CD4-positive, alpha-beta memory T cell (primary cell): ENCODE measurements around the gene TRERF1. TPM values are rescaled to one million over a fixed set of nuclear protein-coding genes. Genes with fewer than 3 reads are reported as not detected.

ENCODE experiments used
- CTCF ChIA-PET: fragments of 350-600 bp; sonication (Branson Sonifier 250); formaldehyde crosslinking; loops from one replicate; lab custom pipeline; 2021; ENCODE audit warnings: inconsistent platforms; ENCODE audit not compliant: partially characterized antibody; lab: Charles Lee
- POLR2A ChIA-PET: fragments of 350-600 bp; sonication (Branson Sonifier 250); formaldehyde crosslinking; loops from one replicate; lab custom pipeline; 2021; ENCODE audit not compliant: partially characterized antibody; lab: Charles Lee
- DNase-seq, 5 donors: peaks; one replicate each; pipeline versions ENCODE4 v3.0.0 to v3.0.0-alpha.2; 2020 to 2022; ENCODE audit warnings: mixed read lengths in 1 of 5
- H3K27ac ChIP-seq: one replicate; pipeline ENCODE4 v1.7.0; 2013; ENCODE audit warnings: low read depth, low read length
- H3K27me3 ChIP-seq: 2 replicates; pipeline ENCODE4 v1.7.0; 2013; ENCODE audit warnings: mild to moderate bottlenecking, low read length, moderate library complexity; ENCODE audit not compliant: insufficient read depth
- H3K36me3 ChIP-seq: 2 replicates; pipeline ENCODE4 v1.7.0; 2013; ENCODE audit warnings: mild to moderate bottlenecking, low read length, moderate library complexity; ENCODE audit not compliant: insufficient read depth
- H3K4me1 ChIP-seq: 2 replicates; pipeline ENCODE4 v1.7.0; 2013; ENCODE audit warnings: mild to moderate bottlenecking, low read length, moderate library complexity; ENCODE audit not compliant: insufficient read depth
- H3K4me3 ChIP-seq, 2 donors: one replicate each; pipeline ENCODE4 v1.7.0; 2013; ENCODE audit warnings: low read length in 2 of 2, mild to moderate bottlenecking in 1 of 2
- H3K9me3 ChIP-seq, 2 donors: one replicate each; pipeline ENCODE4 v1.7.0; 2013; ENCODE audit warnings: low read length in 2 of 2, control low read depth in 1 of 2; ENCODE audit not compliant: control insufficient read depth in 1 of 2
- H3K27ac Mint-ChIP-seq, 7 donors: one replicate each; pipeline ENCODE4 v1.8.0; 2020 to 2021; ENCODE audit warnings: mixed read lengths in 7 of 7, mild to moderate bottlenecking in 6 of 7, inconsistent platforms in 3 of 7, moderate library complexity in 3 of 7
- H3K27me3 Mint-ChIP-seq, 2 donors: one replicate each; pipeline ENCODE4 v1.8.0; 2020 to 2021; ENCODE audit warnings: mixed read lengths in 2 of 2
- H3K36me3 Mint-ChIP-seq, 2 donors: one replicate each; pipeline ENCODE4 v1.8.0; 2020 to 2021; ENCODE audit warnings: mixed read lengths in 2 of 2, inconsistent platforms in 1 of 2, mild to moderate bottlenecking in 1 of 2
- H3K4me1 Mint-ChIP-seq, 4 donors: one replicate each; pipeline ENCODE4 v1.8.0; 2020 to 2021; ENCODE audit warnings: mixed read lengths in 4 of 4, mild to moderate bottlenecking in 1 of 4
- H3K4me3 Mint-ChIP-seq, 8 donors: one replicate each; pipeline ENCODE4 v1.8.0; 2020 to 2021; ENCODE audit warnings: mixed read lengths in 8 of 8, mild to moderate bottlenecking in 7 of 8, moderate library complexity in 6 of 8, inconsistent platforms in 3 of 8
- H3K9me3 Mint-ChIP-seq, 8 donors: one replicate each; pipeline ENCODE4 v1.8.0; 2020 to 2021; ENCODE audit warnings: mixed read lengths in 8 of 8, mild to moderate bottlenecking in 5 of 8, inconsistent platforms in 3 of 8, moderate library complexity in 1 of 8
- intact Hi-C: fragments of 100-400 bp; cut with micrococcal nuclease; formaldehyde crosslinking; loops from one replicate; pipeline ENCODE4 v1.15.1; 2023
- polyA plus RNA-seq, 2 donors: library from polyadenylated mRNA; unstranded; fragments of 300-500 nt; fragmentation: Illumina TruSeq; gene quantifications; one replicate each; pipeline ENCODE4 v1.2.3, GENCODE V29; 2021
- total RNA-seq, 2 experiments: library from RNA; stranded (reverse); gene quantifications; one replicate each; pipeline ENCODE4 v1.2.3, GENCODE V29; 2021

The TRERF1 gene
- total and polyA plus RNA-seq, 4 experiments from 2014 or later = 1.1 to 28.3 (median 17.4) TPM

DNA sequence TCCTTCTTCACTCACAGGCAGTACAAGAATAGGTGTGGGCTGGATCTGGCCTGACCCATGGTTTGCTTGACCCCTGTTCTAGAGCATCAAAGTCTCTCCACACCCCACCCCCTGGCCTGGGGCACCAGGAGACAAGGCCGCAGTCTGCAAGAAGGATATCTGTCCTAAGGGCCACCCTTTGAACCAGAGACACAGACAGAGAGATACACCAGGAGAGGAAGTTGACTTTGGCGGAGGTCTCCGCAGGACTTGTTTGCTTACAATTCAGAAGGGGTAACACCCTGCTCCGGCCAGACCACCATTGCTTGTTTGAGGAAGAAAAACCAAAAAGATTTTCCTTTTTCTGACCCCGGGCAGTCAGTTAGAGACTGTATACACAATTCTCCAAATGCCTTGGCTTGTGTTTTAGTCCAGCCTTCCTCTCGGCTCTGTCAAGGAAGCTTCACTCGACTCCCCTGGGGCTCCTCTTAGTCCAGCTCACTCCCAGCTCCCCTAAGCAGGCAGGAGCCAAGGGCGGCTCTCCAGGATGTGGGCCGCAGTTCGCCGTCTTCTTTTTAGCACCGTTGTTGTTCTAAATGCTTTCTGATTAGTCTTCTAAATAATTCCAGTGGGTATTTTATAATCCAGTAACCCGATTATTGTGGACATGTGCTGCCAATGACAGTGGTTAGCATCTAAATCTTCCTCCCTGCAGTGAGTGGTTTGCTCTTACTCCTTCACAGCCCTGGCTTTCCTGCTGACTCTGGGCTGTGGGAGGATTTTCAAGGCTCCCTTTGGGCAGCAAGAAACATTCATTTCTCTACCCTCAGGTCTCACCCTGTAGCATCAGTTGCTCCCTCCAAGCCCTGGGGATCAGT lies 175.5 kb downstream of the TRERF1 start:
- no peaks in the 10 kb centered on the region for H3K9me3 Mint-ChIP-seq
- peaks cover 3% of the 10 kb centered on the region for H3K36me3 ChIP-seq
- intact Hi-C loops = no loop called here
- H3K4me1 ChIP-seq = peaks cover 34% of the 10 kb centered on the region
- H3K4me3 Mint-ChIP-seq = no peak overlapping the region
- no peaks in the 10 kb centered on the region for H3K27me3 Mint-ChIP-seq
- H3K27me3 ChIP-seq = no peaks in the 10 kb centered on the region
- POLR2A ChIA-PET = no interaction called here
- peaks cover 24 to 39% (median 35%) of the 10 kb centered on the region in 4 donors for H3K4me1 Mint-ChIP-seq
- no peaks in the 10 kb centered on the region for H3K9me3 ChIP-seq
- CTCF ChIA-PET = interaction anchor here (5.8 kb wide), 1 partner anchor 271 kb away, joined by 24 read pairs; no protein-coding TSS in a partner anchor
- no peak overlapping the region for H3K27ac ChIP-seq
- no peak overlapping the region for H3K4me3 ChIP-seq
- H3K36me3 Mint-ChIP-seq = peaks cover 3 to 15% of the 10 kb centered on the region in 2 donors
- peak overlapping the region in 5 of 7 donors; percentile 38 to 78 (median 70) for H3K27ac Mint-ChIP-seq
- no peak for DNase-seq

DNA sequence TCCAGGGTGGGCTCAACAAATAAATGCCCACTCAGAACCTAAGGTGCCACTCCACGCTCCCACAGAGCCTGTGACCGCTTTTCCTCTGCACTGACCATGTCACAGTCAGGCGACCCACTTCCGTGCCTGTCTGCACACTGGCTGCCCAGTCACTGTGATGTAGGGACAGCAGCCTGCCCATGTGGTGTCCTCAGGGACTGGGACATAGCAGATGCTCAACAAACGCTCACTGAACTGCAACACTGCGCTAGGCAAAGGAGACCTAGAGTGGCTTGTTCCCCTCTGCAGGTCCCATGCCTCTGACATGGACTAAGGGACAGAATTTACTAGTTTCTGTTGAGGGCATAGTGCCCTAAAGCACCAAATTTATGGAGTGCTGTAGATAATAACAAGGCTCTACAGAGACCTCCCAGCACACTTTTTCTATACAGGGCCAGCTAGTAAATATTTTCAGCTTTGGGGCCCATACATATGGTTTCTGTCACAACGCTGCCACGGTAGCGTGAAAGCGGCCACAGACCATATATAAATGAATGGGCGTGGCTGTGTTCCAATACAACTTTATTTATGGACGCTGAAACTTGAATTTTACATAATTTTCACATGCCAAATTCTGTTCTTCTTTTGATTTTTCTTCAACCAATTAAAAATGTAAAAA lies 176.2 kb downstream of the TRERF1 start:
- Histone ChIP-seq H3K36me3 (peaks cover 3% of the 10 kb centered on the region), H3K9me3 (no peaks in the 10 kb centered on the region), H3K27ac (no peak overlapping the region), H3K4me3 (no peak overlapping the region), H3K4me1 (peaks cover 27% of the 10 kb centered on the region), H3K27me3 (no peaks in the 10 kb centered on the region)
- Mint-ChIP-seq H3K4me1 (peaks cover 22 to 32% (median 28%) of the 10 kb centered on the region in 4 donors), H3K9me3 (no peaks in the 10 kb centered on the region), H3K27me3 (no peaks in the 10 kb centered on the region), H3K4me3 (no peak overlapping the region), H3K27ac (peak overlapping the region in 3 of 7 donors; percentile 15 to 70 (median 52)), H3K36me3 (peaks cover 3 to 15% of the 10 kb centered on the region in 2 donors)
- ChIA-PET CTCF (interaction anchor here (1.1 kb wide), 1 partner anchor 272 kb away, joined by 4 read pairs; no protein-coding TSS in a partner anchor), POLR2A (no interaction called here)
- intact Hi-C loops = no loop called here
- DNase-seq = no peak

DNA sequence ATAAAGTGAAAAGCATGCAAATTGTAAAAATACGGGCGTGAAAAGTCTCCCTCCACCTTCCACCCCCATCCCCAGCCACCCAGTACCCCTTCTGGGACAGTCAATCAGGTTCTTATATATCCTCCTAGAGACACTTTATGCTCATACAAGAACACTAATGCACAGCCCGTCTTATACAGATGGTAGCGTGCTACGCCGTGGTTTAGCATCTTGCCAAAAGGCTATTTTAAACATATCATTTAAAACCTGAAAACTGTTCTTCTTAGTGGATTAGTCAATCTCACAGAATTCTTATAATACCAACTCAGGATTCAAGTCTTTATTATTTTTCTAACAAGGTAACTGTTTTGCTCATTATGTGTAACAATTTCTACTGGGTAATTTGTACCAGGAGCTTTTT lies 176.8 kb downstream of the TRERF1 start:
- ChIA-PET CTCF (interaction anchor here (1.1 kb wide), 1 partner anchor 273 kb away, joined by 4 read pairs; no protein-coding TSS in a partner anchor), POLR2A (no interaction called here)
- Histone ChIP-seq H3K9me3 (no peaks in the 10 kb centered on the region), H3K27me3 (no peaks in the 10 kb centered on the region), H3K4me1 (peaks cover 21% of the 10 kb centered on the region), H3K4me3 (no peak overlapping the region), H3K36me3 (peaks cover 7% of the 10 kb centered on the region), H3K27ac (no peak overlapping the region)
- H3K4me3 Mint-ChIP-seq = no peak overlapping the region
- no peaks in the 10 kb centered on the region for H3K27me3 Mint-ChIP-seq
- H3K27ac Mint-ChIP-seq = peak overlapping the region in 1 of 7 donors; percentile 31
- peaks cover 22 to 29% (median 25%) of the 10 kb centered on the region in 4 donors for H3K4me1 Mint-ChIP-seq
- intact Hi-C loops = no loop called here
- H3K9me3 Mint-ChIP-seq = no peaks in the 10 kb centered on the region
- no peak for DNase-seq
- peaks cover 8 to 20% of the 10 kb centered on the region in 2 donors for H3K36me3 Mint-ChIP-seq

DNA sequence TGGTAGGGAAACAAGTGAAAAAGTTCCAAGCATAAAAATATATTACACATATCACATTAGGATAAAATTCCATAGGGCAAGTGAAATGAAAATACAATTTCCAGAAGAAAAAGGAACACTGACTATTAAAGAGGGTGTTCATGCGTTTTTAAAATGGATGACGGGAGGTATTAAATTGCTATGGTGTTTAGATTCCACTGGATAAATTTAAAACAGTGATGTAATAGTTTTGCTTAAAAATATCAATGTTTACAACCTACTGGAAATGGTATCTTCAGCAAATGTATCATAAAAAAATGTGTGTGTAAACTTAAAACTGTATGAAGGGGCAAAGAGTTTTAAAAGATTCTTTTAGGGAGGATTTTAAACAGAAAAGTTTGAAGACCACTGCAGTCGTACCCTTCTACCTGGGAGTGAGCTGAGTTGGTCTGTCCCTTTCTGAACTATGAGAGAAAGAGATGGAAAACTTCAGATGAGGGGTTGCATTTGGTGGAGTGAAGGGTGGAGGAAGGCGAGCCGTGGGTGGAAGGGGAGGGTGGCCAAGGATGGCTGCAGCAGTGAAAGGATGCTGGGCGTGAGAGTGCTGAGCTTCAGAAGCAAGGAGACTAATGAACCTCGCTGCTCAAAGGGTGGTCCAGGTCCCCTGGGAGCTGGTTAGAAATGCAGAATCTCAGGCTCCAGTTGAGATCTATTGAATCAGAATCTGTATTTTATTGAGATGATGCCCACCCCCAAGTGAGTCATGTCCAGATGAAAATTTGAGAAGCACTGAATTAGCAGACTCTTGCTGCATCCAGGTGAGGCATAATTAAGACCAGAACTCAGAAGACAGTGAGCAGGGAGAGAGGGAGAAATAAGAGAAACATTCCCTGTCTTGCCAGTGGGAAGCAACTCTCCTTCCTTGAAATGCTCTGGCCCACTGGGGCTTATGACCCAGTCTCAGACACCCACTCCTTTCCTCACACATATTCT lies 179.6 kb downstream of the TRERF1 start:
- ChIA-PET POLR2A (no interaction called here), CTCF (interaction anchor here (1.4 to 1.7 kb wide), 3 partner anchors 37 to 276 kb away, joined by 5 to 8 read pairs (median 5); no protein-coding TSS in a partner anchor)
- Mint-ChIP-seq H3K4me1 (peaks cover 3 to 6% (median 4%) of the 10 kb centered on the region in 4 donors), H3K36me3 (peaks cover 22 to 39% of the 10 kb centered on the region in 2 donors), H3K4me3 (no peak overlapping the region), H3K27me3 (no peaks in the 10 kb centered on the region), H3K27ac (peak overlapping the region in 4 of 7 donors; percentile 1 to 81 (median 73)), H3K9me3 (no peaks in the 10 kb centered on the region)
- intact Hi-C loops = no loop called here
- Histone ChIP-seq H3K27me3 (no peaks in the 10 kb centered on the region), H3K4me1 (no peaks in the 10 kb centered on the region), H3K9me3 (no peaks in the 10 kb centered on the region), H3K36me3 (peaks cover 17% of the 10 kb centered on the region), H3K4me3 (no peak overlapping the region), H3K27ac (no peak overlapping the region)
- no peak for DNase-seq

DNA sequence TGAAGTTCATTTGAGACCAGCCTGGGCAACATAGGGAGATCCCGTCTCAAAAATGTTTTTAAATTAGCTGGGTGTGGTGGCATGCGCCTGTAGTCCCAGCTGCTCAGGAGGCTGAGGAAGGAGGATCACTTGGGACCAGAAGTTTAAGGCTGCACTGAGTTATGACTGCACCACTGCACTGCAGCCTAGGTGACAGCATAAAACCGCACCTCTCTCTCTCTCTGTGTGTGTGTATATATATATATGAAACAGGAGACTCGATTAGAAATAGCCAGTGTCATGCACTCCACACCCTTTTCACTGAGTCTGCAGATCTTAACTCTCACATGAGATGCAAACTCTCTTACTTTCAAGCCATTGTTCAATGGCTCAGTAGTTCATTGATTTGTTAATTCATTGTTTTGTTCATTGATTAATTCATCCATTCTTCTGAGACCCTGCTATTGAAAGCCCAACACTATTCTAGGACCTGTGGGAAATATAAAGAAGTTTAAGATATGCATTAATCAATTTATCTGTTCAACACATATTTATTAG lies 181.7 kb downstream of the TRERF1 start:
- Mint-ChIP-seq H3K36me3 (peaks cover 19 to 43% of the 10 kb centered on the region in 2 donors), H3K9me3 (no peaks in the 10 kb centered on the region), H3K27me3 (no peaks in the 10 kb centered on the region), H3K27ac (no peak overlapping the region), H3K4me1 (peaks cover 3 to 8% (median 4%) of the 10 kb centered on the region in 4 donors), H3K4me3 (no peak overlapping the region)
- ChIA-PET CTCF (interaction anchor here (0.7 to 1.7 kb wide), 4 partner anchors 9 to 278 kb away, joined by 3 to 5 read pairs (median 4); no protein-coding TSS in a partner anchor), POLR2A (no interaction called here)
- H3K27me3 ChIP-seq = no peaks in the 10 kb centered on the region
- no peak for DNase-seq
- intact Hi-C loops = no loop called here
- no peaks in the 10 kb centered on the region for H3K4me1 ChIP-seq
- peaks cover 16% of the 10 kb centered on the region for H3K36me3 ChIP-seq
- H3K4me3 ChIP-seq = no peak overlapping the region
- H3K9me3 ChIP-seq = no peaks in the 10 kb centered on the region
- no peak overlapping the region for H3K27ac ChIP-seq

DNA sequence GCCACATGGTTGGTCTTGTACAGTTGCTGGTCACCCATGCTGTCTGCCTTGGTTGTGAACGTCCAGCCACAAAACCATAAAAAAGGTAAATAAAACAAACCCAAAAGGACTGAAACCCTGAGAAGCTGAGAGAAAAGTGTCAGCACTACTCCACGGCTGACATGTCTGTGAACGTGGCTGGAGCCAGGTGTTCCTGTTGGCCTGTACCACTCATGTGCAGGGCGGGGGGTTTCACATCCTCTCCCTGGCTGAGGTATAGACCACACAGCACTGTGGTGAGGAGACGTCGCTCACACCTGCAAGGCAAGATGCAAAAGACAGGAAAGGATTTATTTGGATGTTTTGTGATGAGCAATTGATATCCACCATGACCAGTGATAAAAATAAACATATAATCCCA lies 182.2 kb downstream of the TRERF1 start:
- Histone ChIP-seq H3K4me1 (no peaks in the 10 kb centered on the region), H3K27ac (no peak overlapping the region), H3K27me3 (no peaks in the 10 kb centered on the region), H3K36me3 (peaks cover 16% of the 10 kb centered on the region), H3K9me3 (no peaks in the 10 kb centered on the region), H3K4me3 (no peak overlapping the region)
- H3K4me1 Mint-ChIP-seq = peaks cover 3 to 8% (median 4%) of the 10 kb centered on the region in 4 donors
- no peaks in the 10 kb centered on the region for H3K27me3 Mint-ChIP-seq
- ChIA-PET POLR2A (no interaction called here), CTCF (interaction anchor here (0.9 to 1.5 kb wide), 2 partner anchors 8 kb away, joined by 3 to 4 read pairs; no protein-coding TSS in a partner anchor)
- peaks cover 19 to 43% of the 10 kb centered on the region in 2 donors for H3K36me3 Mint-ChIP-seq
- no peaks in the 10 kb centered on the region for H3K9me3 Mint-ChIP-seq
- DNase-seq = no peak
- H3K27ac Mint-ChIP-seq = no peak overlapping the region
- intact Hi-C loops = no loop called here
- H3K4me3 Mint-ChIP-seq = no peak overlapping the region
